PFSK-1 (cell line): ENCODE measurements around the gene MIB2.

ENCODE experiments used
- FOXP2 ChIP-seq: optimal IDR thresholded peaks from 2 replicates; pipeline ENCODE3; 2011; ENCODE audit warnings: borderline replicate concordance, control low read depth, inconsistent platforms; ENCODE audit not compliant: insufficient read depth; ENCODE audit errors: extremely low read length, extremely low read depth
- POLR2AphosphoS5 ChIP-seq: IDR thresholded peaks from 2 replicates; pipeline ENCODE4 v1.6.1; 2012; ENCODE audit warnings: low read depth, mild to moderate bottlenecking, control low read depth, low read length, moderate library complexity
- REST ChIP-seq, 2 experiments: IDR thresholded peaks; 2 replicates each; pipeline versions ENCODE4 v1.6.1 to v1.8.0; 2011 to 2012; ENCODE audit warnings: low read depth in 2 of 2, low read length in 2 of 2, control low read depth in 1 of 2, inconsistent platforms in 1 of 2, mild to moderate bottlenecking in 1 of 2, moderate library complexity in 1 of 2; ENCODE audit not compliant: insufficient read depth in 1 of 2
- SIN3A ChIP-seq: IDR thresholded peaks from 2 replicates; pipeline ENCODE4 v1.6.1; 2012; ENCODE audit warnings: mild to moderate bottlenecking, low read length, moderate library complexity, borderline replicate concordance; ENCODE audit not compliant: insufficient read depth
- TAF1 ChIP-seq: IDR thresholded peaks from 2 replicates; pipeline ENCODE4 v1.6.1; 2012; ENCODE audit warnings: low read length, control low read depth, borderline replicate concordance; ENCODE audit not compliant: insufficient read depth

Gene MIB2

GRCh38 chr1:1669468-1670440 lies 54.5 kb downstream of the MIB2 start:
- TF ChIP-seq FOXP2 (no peak), SIN3A (no peak), TAF1 (no peak), POLR2AphosphoS5 (no peak), REST (IDR thresholded peaks at IDR 0.05; ENCODE audit: insufficient read depth in 1 of 2, low read depth in 2 of 2, low read length in 2 of 2) (no peak)

- TF ChIP-seq TAF1, result no peak
- TF ChIP-seq REST (IDR thresholded peaks at IDR 0.05; ENCODE audit: insufficient read depth in 1 of 2, low read depth in 2 of 2, low read length in 2 of 2), result no peak
- no peak for TF ChIP-seq POLR2AphosphoS5
- TF ChIP-seq SIN3A, result no peak
- TF ChIP-seq FOXP2, result no peak
These were observed 55.6 kb downstream of the MIB2 start for GRCh38 chr1:1670866-1671265.

GRCh38 chr1:1671365-1672119 lies 56.2 kb downstream of the MIB2 start:
- no peak for TF ChIP-seq SIN3A
- no peak for TF ChIP-seq TAF1
- TF ChIP-seq REST (IDR thresholded peaks at IDR 0.05; ENCODE audit: insufficient read depth in 1 of 2, low read depth in 2 of 2, low read length in 2 of 2), result no peak
- no peak for TF ChIP-seq POLR2AphosphoS5
- TF ChIP-seq FOXP2, result no peak

GRCh38 chr1:1672181-1672965 lies 57.1 kb downstream of the MIB2 start:
- TF ChIP-seq TAF1 (no peak), FOXP2 (no peak), REST (IDR thresholded peaks at IDR 0.05; ENCODE audit: insufficient read depth in 1 of 2, low read depth in 2 of 2, low read length in 2 of 2) (no peak), SIN3A (no peak), POLR2AphosphoS5 (no peak)
